GM19468 (cell line): ENCODE results near the gene NUBPL.
"Not testable (repeated sequence)": the region's sequence is repeated elsewhere in the genome, so short reads cannot be mapped to it uniquely, and the experiment has no call there.

Experiments used
- ATAC-seq: cut with Tn5 transposase; IDR thresholded peaks from one replicate; pipeline ENCODE4 v1.9.1; 2021; ENCODE audit warnings: mild to moderate bottlenecking, moderate library complexity, moderate number of reproducible peaks; ENCODE audit not compliant: unreplicated experiment; ENCODE audit errors: extremely low read depth

The NUBPL gene

DNA sequence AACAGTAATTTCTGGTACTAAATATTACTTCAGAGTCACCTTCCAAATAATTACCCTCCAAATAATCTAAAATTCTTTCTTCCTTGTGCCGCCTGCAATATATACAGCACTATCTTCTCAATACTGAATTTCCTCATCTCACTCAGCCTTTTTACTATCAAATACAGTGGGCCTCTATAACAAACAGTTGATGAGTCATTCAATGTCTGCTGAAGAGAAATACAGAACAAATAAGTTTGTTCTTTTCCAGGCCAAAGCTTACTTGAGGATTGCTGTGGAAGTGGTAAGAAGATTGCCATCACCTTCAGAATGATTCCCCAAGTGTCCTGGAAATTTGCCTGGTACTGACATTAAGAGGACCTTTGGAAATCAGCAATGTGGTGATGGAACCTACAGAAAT, 297.7 kb downstream of the NUBPL start:
- no peak for ATAC-seq

DNA sequence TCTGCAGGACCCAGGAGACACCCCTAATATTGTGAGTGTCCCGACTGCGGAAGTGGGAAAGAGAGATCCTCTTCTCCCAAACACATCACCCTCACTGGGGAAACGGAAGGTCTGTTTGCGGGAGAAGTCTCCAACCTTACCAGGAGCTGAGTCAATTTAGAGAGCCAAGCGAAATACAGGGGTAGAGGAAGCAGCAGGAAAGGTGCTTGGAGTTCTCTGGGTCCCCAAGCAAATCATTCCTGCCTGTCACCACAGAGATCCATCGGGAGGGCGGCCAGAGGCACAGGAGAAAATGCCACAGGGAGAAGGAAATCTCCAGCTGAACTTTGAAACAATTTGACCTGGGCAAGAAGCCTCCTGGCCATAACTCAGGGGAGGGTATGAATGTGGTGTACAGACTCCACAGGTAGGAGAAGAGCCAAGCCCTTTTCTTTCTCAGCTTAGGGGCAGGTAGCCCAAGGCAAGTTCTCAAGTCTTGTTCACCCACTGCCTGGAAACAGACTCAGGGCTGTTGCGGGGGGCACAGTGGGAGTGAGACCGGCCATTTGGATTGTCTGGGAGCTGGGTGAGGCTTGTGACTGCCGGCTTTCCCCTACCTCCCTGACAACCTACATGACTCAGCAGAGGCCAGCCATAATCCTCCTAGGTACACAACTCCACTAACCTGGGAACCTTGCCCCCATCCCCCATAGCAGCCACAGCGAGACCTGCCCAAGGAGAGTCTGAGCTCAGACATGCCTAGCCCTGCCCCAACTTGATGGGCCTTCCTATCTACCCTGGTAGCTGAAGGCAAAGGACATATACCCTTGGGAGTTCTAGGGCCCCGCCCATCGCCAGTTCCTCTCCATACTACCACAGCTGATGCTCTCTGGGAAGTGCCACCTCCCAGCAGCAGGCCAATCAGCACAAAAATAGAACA, 304.0 kb downstream of the NUBPL start:
- ATAC-seq: no peak

DNA sequence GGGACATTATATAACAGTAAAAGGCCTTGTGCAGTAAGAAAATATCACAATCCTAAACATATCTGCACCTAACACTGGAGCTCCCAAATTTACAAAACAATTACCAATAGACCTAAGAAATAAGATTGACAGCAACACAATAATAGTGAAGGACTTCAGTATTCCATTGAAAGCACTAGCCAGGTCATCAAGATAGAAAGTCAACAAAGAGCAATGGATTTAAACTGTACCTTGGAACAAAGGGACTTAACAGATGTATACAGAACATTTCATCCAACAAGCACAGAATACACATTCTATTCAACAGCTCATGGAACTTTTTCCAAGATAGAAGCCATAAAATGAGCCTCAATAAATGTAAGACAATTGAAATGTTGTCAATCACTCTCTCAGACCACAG, 306.4 kb downstream of the NUBPL start:
- ATAC-seq: no peak

DNA sequence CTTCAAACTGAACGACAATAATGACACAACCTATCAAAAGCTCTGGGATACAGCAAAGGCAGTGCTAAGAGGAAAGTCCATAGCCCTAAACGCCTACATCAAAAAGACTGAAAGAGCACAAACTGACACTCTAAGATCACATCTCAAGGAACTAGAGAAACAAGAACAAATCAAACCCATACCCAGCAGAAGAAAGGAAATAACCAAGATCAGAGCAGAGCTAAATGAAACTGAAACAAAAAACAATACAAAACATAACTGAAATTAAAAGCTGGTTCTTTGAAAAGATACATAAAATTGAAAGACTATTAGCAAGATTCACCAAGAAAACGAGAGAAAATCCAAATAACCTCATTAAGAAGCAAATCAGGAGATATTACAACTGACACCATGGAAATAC, 306.9 kb downstream of the NUBPL start:
- not testable (repeated sequence) for ATAC-seq

DNA sequence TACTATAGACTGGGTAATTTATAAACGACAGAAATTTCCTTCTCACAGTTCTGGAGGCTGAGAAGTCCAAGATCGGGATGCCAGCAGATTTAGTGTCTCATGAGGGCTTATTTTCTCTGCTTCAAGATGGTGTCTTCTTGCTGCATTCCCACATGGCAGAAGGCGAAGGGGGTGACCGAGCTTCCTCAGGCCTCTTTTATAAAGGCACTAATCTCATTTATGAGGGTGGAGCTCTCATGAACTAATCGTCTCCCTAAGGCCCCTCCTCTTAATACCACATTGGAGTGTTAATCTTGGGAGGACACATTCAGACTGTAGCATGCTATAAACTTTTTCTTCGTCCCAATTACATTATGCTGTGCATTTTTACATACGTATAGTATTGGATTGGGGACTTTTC, 315.5 kb downstream of the NUBPL start:
- ATAC-seq: no peak

DNA sequence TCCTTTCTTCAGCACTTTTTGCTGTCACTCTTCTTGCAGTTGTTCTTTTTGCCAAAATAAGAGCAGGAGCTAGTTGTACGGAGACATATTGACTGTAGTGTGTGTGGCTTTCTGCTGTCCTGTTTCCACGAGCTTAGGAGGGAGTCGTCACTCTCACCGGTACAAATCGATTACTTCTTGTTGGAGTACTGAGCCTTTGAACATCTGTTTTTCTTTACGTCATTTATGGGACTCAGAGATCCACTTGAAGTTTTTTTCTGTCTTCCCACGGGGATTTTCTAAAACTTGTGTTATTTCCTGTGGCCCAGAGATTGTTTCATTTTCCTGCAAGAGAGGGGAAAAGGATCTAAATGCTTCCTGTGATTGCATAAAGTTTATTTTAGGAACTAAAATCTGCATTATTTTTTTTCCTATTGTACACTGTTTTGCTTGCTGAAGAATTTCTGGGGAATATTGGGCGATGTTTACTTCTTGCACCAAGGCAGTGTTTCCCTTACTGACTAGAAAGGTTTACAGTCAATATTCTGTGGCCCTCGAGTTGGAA, 316.1 kb downstream of the NUBPL start:
- no peak for ATAC-seq

DNA sequence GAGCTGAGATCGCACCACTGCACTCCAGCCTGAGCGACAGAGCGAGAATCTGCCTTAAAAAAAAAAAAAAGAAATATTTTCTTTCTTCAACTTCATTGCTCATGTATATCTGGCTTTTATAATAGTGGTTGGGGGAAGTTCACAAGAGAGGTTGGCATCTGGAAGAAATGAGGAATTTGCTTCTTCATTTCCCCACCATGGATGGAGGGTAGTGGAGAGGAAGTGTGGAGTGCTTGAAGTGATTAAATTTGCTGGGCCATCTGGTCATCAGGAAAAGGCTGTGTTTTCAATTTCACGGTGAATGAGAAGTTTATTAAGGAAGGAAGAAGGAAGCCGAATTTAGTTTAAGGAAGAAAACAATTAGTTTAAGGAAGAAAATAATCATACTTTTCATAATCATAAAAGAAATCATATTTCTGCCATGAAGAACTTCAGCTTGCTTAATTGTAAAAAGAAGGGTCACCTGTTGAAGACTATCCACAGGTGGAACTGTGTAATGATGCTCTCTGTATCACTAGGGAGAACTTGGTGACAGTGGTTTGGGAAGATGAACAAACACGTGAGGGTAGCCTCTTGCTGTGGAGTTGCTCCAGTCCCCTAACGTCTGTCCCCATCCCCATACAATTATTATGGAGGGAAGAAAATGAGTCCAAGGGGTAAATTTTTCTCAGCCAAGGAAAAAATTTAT, 318.6 kb downstream of the NUBPL start:
- ATAC-seq: no peak

DNA sequence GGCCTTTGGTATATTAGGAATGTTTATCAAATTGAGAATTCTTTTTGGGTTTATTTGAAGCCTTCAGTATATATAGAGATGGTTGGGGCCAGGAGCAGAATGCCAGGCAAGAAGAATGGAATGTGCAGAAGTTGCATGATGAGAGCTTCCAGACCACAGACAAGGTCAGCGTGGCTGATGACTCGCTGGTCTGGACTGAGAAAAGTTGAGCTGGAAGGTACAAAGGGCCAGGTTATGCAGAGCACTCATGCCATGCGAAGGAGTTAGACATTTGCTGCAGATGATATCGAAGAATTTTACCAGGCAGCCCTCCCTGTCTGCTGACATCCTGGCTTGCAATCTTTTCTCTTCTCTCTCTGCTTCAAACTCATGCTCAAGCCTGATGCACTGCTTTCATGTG, 319.7 kb downstream of the NUBPL start:
- ATAC-seq: no peak

DNA sequence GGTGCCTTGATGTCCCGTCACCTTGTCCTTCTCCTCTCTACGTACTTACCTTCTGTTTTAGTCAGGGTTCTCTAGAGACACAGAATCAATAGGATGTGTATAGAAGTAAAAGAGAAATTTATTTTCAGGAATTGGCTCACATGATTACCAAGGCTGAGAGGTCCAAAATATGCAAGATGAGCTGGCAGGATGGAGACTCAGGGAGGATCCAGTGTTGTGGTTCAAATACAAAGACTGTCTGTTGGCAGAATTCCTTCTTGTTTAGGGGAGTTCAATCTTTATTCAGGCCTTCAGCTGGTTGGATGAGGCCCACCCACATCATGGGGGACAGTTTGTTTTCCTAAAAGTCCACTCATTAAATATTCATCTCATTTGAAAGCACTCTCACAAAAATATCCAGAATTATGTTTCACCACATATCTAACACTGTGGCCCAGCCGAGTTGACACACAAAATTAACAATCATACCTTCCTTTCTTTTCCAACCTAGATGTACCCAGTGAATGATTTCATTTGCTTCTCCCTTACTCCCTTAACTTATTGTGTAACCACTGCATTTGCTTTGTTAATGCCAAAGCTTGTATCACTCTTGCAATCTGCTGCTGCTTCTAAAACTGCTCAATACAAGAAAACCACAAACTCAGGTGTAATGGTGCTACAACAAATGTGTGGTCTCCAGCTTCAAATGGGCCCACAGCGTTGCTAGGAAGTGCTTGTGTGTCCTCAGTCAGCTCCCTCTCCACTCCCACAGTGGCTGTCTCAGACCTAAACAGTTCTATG, 320.5 kb downstream of the NUBPL start:
- ATAC-seq: no peak

DNA sequence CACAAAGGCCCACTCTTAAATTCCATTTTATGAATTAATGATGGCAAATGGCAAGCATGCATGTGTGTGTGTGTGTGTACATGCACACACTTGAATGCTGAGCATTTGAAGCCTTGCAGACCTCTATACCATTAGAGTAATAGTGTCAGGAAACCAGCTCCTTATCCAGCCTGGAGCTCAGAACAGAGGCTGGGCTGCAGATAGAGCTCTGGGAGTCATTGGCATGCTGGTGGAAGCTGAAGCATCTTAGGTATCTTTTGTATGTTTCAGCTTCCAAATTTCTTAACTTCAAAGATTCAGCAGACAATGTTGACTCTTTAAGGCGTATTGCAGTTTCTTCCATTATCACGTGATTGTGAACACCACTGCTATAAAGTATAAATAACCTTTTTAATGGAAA, 323.0 kb downstream of the NUBPL start:
- no peak for ATAC-seq

DNA sequence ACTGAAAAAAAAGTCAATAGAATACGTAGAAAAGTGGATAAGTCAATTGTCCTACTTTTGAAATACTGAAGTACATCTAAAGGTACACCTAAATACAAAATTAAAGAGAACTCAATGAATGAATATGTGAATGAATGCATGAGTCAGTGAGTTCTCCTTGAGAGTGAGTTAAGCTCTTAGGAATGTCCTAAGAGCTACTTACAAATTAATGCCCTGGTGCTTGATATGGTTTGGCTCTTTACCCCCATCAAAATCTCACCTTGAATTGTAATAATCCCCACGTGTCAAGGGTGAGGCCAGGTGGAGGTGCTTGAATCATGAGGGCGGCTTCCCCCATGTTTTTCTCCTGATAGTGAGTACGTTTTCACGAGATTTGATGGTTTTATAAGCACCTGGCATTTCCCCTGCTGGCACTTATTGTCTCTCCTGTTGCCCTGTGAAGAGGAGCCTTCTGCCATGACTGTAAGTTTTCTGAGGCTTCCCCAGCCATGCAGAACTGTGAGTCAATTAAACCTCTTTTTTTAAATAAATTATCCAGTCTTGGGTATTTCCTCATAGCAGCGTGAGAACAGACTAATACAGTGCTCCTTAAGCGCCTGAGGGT, 323.7 kb downstream of the NUBPL start:
- ATAC-seq: no peak

DNA sequence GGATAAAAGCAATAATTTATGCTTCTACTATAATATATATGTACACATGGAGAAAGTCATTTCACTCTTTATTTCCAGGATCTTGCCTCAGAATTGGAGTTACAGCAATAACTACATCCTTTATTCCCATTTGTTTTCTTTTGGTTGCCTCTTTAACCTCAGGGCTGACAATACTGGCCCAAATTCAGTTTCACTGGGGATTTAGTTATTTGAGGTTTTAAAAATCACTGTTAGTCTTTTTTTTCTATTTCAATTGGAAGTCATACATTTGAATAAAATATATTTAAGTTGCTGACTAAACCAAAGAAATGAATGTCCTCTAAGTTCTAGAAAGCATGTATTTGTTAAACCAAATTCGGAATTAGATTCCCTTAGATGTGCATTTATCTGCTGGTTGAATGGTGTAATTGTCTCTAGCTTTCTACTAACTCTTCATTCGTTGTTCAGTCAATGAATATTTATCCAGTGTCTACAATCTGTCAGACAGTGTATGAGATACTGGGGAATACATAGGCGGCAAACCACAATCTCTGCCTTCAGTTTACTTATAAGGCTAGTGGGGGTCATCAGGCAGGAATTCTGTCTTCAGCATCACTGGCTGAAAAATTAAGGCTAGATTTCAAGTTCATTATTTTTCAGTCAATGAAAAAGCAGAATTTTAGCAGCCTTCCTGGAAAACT, 325.1 kb downstream of the NUBPL start:
- no peak for ATAC-seq

DNA sequence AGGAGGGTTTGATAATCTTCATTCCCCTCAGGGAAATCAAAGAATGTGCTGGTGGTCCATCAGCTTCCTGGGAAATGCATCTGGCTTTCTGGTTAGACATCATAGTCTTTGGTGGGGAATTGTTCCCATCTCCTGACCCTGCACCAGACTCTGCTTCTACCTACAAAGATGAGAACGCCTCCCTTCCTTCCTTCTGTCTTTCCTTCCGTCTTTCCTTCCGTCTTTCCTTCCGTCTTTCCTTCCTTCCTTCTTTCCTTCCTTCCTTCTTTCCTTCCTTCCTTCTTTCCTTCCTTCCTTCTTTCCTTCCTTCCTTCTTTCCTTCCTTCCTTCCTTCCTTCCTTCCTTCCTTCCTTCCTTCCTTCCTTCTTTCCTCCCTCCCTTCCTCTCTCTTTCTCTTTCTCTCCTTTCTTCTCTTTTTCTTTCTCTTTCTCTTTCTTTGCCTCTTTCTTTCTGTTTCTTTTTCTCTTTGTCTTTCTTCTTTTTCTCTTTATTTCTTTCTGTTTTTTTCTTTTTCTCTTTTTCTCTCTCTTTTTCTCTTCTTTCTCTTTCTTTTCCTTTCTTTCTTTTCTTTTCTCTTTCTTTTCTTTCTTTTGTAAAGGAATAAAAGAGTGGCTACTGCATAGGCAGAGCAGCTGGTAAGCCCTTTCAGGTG, 326.9 kb downstream of the NUBPL start:
- no peak for ATAC-seq

DNA sequence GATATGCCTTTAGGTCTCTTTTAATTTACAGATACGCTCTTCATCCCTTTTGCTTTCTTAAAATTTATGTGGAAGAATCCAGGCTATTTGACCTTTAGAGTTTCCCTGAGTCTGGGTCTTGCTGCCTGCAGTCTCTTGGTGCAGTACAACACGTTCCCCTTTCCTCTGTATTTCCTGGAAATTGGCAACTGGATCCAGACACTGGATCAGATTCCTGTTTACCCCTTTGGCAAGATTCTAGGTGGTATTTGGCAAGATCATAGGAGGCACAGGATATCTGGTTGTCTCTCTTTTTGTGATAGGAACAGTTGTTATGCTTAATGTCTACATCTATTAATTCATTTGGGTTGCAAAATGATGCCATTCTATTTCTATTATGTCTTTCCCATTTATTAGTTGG, 328.1 kb downstream of the NUBPL start:
- no peak for ATAC-seq

DNA sequence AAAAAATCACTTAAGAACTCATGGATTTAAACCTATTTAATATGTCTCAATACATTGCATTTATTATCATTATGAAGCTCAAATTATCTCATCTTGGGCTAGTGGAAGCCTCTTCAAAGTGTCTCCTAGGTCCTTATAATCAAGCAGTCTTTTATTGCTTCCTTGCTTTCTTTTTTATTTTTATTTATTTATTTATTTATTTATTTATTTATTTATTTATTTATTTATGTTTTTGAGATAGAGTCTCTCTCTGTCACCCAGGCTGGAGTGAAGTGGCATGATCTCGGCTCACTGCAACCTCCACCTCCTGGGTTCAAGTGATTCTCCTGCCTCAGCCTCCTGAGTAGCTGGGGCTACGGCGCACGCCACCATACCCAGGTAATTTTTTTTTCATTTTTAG, 329.0 kb downstream of the NUBPL start:
- ATAC-seq: not testable (repeated sequence)

DNA sequence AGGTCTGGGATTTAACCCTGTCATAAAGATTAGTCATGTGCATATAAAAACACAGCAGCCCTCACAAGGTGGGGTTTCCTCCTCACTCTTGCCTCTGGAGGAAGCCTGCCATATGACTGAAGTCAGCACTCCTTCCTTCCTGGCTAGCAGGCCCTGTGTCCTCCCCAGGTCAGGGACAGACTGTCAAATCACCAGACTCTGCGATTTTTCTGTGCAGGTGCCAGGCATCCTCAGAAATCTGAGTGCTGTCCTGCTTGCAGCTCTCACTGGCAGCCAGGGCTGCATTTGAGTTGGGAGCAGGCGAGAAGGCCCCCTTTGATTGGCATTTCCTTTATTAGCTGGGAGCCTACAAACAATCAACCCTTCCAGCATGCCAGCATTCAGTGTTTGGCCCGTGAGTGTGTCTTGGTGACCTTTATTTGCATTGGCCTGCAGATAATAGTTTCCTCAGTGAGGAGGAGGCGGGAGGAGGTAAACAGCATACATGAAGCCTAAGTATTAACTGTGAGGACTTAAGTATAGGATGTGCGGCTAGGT, 332.1 kb downstream of the NUBPL start:
- ATAC-seq: no peak

DNA sequence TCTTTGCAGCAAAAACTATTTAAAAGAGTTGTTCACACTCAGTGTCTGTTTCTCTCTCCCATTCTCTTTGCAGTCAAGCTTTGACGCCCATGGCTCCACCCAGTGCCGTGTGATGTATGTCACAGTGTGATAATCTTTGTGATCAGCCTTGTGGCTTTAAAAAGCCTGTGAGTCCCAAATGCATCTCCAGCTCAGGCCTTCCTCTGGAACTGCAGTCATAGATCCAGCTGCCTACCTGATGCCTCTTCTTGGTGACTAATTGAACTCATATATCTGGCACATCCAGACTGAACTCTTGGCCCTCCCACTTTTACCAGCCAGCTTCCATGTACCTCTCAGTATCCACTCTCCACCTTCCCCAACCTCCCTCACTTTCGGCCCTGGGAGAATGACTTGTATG, 333.1 kb downstream of the NUBPL start:
- no peak for ATAC-seq

DNA sequence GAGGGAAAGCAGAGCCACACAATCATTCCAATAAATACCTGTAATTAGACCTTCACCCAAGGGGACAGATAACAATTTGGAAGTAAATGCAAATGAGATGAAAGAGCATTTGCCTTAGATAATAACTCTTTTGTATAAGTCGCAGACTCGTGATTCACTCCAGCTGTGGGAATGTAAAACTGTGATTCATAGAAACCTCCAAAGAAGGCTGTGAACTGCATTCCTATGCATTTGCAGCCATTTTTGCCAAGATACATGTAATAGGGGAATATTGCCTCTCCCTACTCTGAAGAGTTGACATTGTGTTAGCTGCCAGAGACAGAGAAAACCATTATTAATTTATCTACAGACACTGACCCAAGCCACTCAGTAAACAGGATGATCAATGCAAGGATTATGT, 334.0 kb downstream of the NUBPL start:
- no peak for ATAC-seq

DNA sequence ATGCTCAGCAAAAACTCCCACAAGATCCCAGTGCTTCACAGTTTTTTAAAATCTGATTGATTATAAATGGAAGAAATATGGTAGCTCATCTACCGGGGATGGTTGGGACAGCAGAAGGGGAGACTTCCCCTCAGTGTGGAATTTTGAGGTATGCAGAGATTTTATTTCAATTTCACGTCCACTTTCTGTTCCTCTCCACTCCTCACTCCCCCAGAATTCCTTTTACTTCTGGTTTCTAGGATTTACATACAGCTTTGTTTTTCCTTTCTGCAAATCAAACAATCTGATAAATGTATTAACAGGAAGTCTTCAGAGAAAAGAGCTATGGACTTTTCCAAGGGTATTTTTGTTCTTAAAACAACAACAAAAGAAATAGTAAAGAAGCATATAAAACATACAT, 334.4 kb downstream of the NUBPL start:
- ATAC-seq: no peak
